ENCODE data around the gene RPLP1. TPM values are rescaled to one million over a fixed set of nuclear protein-coding genes. Genes with fewer than 3 reads are reported as not detected.
"Not testable (repeated sequence)": the region's sequence is repeated elsewhere in the genome, so short reads cannot be mapped to it uniquely, and the experiment has no call there.

The RPLP1 gene
- polyA plus RNA-seq, 5 donors, result 1,529 to 2,467 (median 1,660) TPM

GRCh38 chr15:69433831-69434230 lies 18.8 kb upstream of the RPLP1 start:
- DNase-seq, result no peak

- no peak for DNase-seq
Observed at GRCh38 chr15:69434238-69434637, 18.4 kb upstream of the RPLP1 start.

- DNase-seq, result no peak
Observed at GRCh38 chr15:69434679-69435078, 17.9 kb upstream of the RPLP1 start.

- DNase-seq, result no peak
Observed at GRCh38 chr15:69435985-69436384, 16.6 kb upstream of the RPLP1 start.

GRCh38 chr15:69436951-69437350 lies 15.7 kb upstream of the RPLP1 start:
- no peak for DNase-seq

GRCh38 chr15:69439623-69440022 lies 13.0 kb upstream of the RPLP1 start:
- no peak for DNase-seq

GRCh38 chr15:69443032-69443611 lies 9.5 kb upstream of the RPLP1 start:
- no peak for DNase-seq

- DNase-seq, result no peak
Observed at GRCh38 chr15:69444686-69445085, 7.9 kb upstream of the RPLP1 start.

- no peak for DNase-seq
Observed at GRCh38 chr15:69446953-69447352, 5.7 kb upstream of the RPLP1 start.

GRCh38 chr15:69450221-69450620 lies 2.4 kb upstream of the RPLP1 start:
- DNase-seq, result not testable (repeated sequence)

GRCh38 chr15:69450968-69451695 lies 1.5 kb upstream of the RPLP1 start:
- DNase-seq, result no peak

- no peak for DNase-seq
Observed at GRCh38 chr15:69451951-69452691, 497 bp upstream of the RPLP1 start.

- DNase-seq, result no peak
Observed at GRCh38 chr15:69454953-69455352, 2.3 kb downstream of the RPLP1 start.

- no peak for DNase-seq
Observed at GRCh38 chr15:69456208-69457166, 3.9 kb downstream of the RPLP1 start.

- no peak for DNase-seq
Observed at GRCh38 chr15:69457304-69458280, 5.0 kb downstream of the RPLP1 start.

GRCh38 chr15:69459066-69459465 lies 6.4 kb downstream of the RPLP1 start:
- no peak for DNase-seq

- DNase-seq, result no peak
Observed at GRCh38 chr15:69460481-69460880, 7.9 kb downstream of the RPLP1 start.

- no peak for DNase-seq
Observed at GRCh38 chr15:69462030-69462492, 9.4 kb downstream of the RPLP1 start.

- DNase-seq, result peak; percentile 97 to 99
Observed at GRCh38 chr15:69462493-69463181, 10.0 kb downstream of the RPLP1 start.

Data from right lung (tissue), 5 donors.